LNCaP clone FGC (cell line): Measurements from ENCODE around the gene CLEC2B.

Experiments
- DNase-seq: peaks from one replicate; pipeline ENCODE4 v3.0.0-alpha.2; 2011; ENCODE audit warnings: low read depth
- H3K4me3 ChIP-seq: 2 replicates; pipeline ENCODE4 v1.5.1; 2011; ENCODE audit warnings: mild to moderate bottlenecking, low read depth, low read length, control low read depth
- CTCF ChIP-seq: IDR thresholded peaks from 2 replicates; pipeline ENCODE4 v1.5.1; 2012; ENCODE audit warnings: mild to moderate bottlenecking; ENCODE audit not compliant: control insufficient read depth, insufficient read depth; ENCODE audit errors: extremely low read depth

CLEC2B gene

GRCh38 chr12:9902539-9903228, 33.5 kb upstream of the CLEC2B start:
- H3K4me3 ChIP-seq, result no peak overlapping the region
- no peak for TF ChIP-seq CTCF
- no peak for DNase-seq

- no peak overlapping the region for H3K4me3 ChIP-seq
- DNase-seq, result no peak
- no peak for TF ChIP-seq CTCF
These were observed 31.8 kb upstream of the CLEC2B start for GRCh38 chr12:9900930-9901329.

- no peak for DNase-seq
- TF ChIP-seq CTCF, result no peak
- H3K4me3 ChIP-seq, result no peak overlapping the region
These were observed 30.1 kb upstream of the CLEC2B start for GRCh38 chr12:9899209-9899608.

- no peak overlapping the region for H3K4me3 ChIP-seq
- no peak for DNase-seq
These were observed 28.4 kb upstream of the CLEC2B start for GRCh38 chr12:9897535-9897934.

GRCh38 chr12:9895215-9895971, 26.2 kb upstream of the CLEC2B start:
- no peak for TF ChIP-seq CTCF
- H3K4me3 ChIP-seq, result no peak overlapping the region
- no peak for DNase-seq

More at GRCh38 chr12:9897535-9897934, 28.4 kb upstream of the CLEC2B start:
- no peak for TF ChIP-seq CTCF

- no peak overlapping the region for H3K4me3 ChIP-seq
- TF ChIP-seq CTCF, result no peak
These were observed 19.6 kb upstream of the CLEC2B start for GRCh38 chr12:9888665-9889273.

GRCh38 chr12:9883175-9883574, 14.0 kb upstream of the CLEC2B start:
- no peak overlapping the region for H3K4me3 ChIP-seq
- peak; percentile 33 for DNase-seq
- TF ChIP-seq CTCF, result no peak

More at GRCh38 chr12:9888665-9889273, 19.6 kb upstream of the CLEC2B start:
- DNase-seq, result no peak
